Type B pancreatic cell (in vitro differentiated cells): ENCODE data around the gene RAB37. TPM values are rescaled to one million over a fixed set of nuclear protein-coding genes. Genes with fewer than 3 reads are reported as not detected.

ENCODE experiments used
- DNase-seq: peaks from one replicate; pipeline ENCODE4 v3.0.0; 2021; ENCODE audit warnings: mixed read lengths; ENCODE audit not compliant: unreplicated experiment; ENCODE audit errors: extremely low spot score
- H3K27ac Mint-ChIP-seq: 2 replicates; pipeline ENCODE4 v1.8.0; 2021; ENCODE audit warnings: mild to moderate bottlenecking, mixed read lengths
- H3K27me3 Mint-ChIP-seq: 2 replicates; pipeline ENCODE4 v1.8.0; 2021; ENCODE audit warnings: mixed read lengths
- H3K36me3 Mint-ChIP-seq: 2 replicates; pipeline ENCODE4 v1.8.0; 2021; ENCODE audit warnings: mixed read lengths
- H3K4me1 Mint-ChIP-seq: one replicate; pipeline ENCODE4 v1.8.0; 2021; ENCODE audit warnings: mixed read lengths; ENCODE audit not compliant: unreplicated experiment
- H3K4me3 Mint-ChIP-seq: 2 replicates; pipeline ENCODE4 v1.8.0; 2021; ENCODE audit warnings: mild to moderate bottlenecking, mixed read lengths
- H3K9me3 Mint-ChIP-seq: 2 replicates; pipeline ENCODE4 v1.8.0; 2021; ENCODE audit warnings: mixed read lengths
- CTCF ChIP-seq: fragments of 200-600 bp; sonication (generic); conservative IDR thresholded peaks from 2 replicates; pipeline ENCODE4 v1.5.0; 2021; ENCODE audit warnings: antibody characterized with exemption, mild to moderate bottlenecking
- total RNA-seq: library from RNA; stranded (reverse); gene quantifications from 2 replicates; pipeline ENCODE4 v1.2.1, GENCODE V29; 2021; ENCODE audit warnings: low replicate concordance

The RAB37 gene
- total RNA-seq, 1 donor from 2014 or later: 3.4 TPM

DNA sequence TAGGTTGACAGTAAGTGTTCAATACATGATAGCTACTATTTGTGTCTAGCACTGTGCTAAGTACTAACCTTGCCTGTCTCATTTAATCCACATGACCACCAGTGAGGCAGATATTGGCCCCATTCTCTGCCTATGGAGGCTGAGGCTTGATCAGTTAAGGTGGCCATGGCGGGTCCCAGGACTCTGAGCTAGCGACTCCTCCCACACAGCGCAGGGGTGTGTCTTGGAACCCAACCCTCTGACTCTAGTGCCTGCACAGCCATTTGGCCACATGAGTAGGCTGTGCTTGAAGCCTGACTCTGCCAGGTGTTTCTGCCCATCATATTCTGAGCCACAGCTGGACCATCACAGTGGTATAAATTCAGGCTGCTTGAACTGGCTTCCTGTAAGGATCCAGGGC, 17.8 kb downstream of the RAB37 start:
- H3K9me3 Mint-ChIP-seq: no peaks in the 10 kb centered on the region
- peaks cover 7% of the 10 kb centered on the region for H3K36me3 Mint-ChIP-seq
- TF ChIP-seq CTCF: no peak
- peak overlapping the region; percentile 78 for H3K27ac Mint-ChIP-seq
- peaks cover 12% of the 10 kb centered on the region for H3K27me3 Mint-ChIP-seq
- peaks cover 22% of the 10 kb centered on the region for H3K4me1 Mint-ChIP-seq
- no peak overlapping the region for H3K4me3 Mint-ChIP-seq
- no peak for DNase-seq

GRCh38 chr17:74755533-74755932, 18.5 kb downstream of the RAB37 start:
- Mint-ChIP-seq H3K4me1 (peaks cover 21% of the 10 kb centered on the region), H3K27me3 (peaks cover 6% of the 10 kb centered on the region), H3K4me3 (no peak overlapping the region), H3K9me3 (no peaks in the 10 kb centered on the region), H3K36me3 (peaks cover 7% of the 10 kb centered on the region), H3K27ac (peak overlapping the region; percentile 78)
- no peak for DNase-seq
- TF ChIP-seq CTCF: no peak

DNA sequence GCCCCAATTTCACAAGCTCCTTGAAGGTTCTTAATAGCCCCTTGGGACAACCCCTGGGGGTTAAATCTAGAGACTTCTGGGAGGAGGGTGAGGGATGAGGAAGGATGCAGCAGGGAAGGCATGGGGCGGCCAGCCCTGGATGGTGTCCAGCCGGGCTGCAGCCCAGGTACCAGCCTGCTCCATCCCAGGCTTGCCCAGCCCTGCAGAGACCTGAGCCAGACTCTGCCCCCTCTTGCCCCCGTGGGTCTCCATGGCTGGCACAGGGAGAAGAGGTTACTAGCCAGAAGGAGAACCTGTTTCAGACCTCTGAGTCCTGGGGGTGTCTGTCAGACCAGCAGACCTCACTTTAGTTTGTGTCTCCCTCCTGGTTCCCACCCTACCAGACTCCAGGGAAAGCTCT, 19.8 kb downstream of the RAB37 start:
- Mint-ChIP-seq H3K27ac (no peak overlapping the region), H3K36me3 (peaks cover 7% of the 10 kb centered on the region), H3K4me1 (peaks cover 18% of the 10 kb centered on the region), H3K4me3 (no peak overlapping the region), H3K27me3 (no peaks in the 10 kb centered on the region), H3K9me3 (no peaks in the 10 kb centered on the region)
- DNase-seq: no peak
- TF ChIP-seq CTCF: no peak

DNA sequence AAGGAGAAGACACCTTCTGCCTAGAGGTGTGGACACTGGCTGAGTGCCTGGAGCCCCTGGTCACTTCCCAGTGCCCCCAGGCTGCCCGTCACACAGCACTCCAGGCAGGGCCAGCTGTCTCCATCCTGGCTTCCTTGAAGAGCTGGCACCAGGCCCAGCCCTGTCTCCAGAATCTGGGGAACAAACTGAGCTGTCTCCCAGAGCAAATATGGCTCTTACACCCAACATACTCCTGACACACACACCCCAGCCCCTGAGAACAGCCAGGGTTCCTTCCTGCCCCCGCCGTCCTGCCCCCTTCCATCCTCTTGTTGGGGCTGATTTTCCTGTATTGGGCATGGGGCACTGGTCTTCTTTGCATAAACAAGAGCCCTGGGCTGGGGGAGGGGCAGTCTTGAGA, 20.4 kb downstream of the RAB37 start:
- H3K4me3 Mint-ChIP-seq: no peak overlapping the region
- no peaks in the 10 kb centered on the region for H3K9me3 Mint-ChIP-seq
- H3K27me3 Mint-ChIP-seq: no peaks in the 10 kb centered on the region
- no peak for DNase-seq
- H3K36me3 Mint-ChIP-seq: peaks cover 3% of the 10 kb centered on the region
- peak overlapping the region; percentile 90 for H3K27ac Mint-ChIP-seq
- H3K4me1 Mint-ChIP-seq: peaks cover 18% of the 10 kb centered on the region
- TF ChIP-seq CTCF: no peak

DNA sequence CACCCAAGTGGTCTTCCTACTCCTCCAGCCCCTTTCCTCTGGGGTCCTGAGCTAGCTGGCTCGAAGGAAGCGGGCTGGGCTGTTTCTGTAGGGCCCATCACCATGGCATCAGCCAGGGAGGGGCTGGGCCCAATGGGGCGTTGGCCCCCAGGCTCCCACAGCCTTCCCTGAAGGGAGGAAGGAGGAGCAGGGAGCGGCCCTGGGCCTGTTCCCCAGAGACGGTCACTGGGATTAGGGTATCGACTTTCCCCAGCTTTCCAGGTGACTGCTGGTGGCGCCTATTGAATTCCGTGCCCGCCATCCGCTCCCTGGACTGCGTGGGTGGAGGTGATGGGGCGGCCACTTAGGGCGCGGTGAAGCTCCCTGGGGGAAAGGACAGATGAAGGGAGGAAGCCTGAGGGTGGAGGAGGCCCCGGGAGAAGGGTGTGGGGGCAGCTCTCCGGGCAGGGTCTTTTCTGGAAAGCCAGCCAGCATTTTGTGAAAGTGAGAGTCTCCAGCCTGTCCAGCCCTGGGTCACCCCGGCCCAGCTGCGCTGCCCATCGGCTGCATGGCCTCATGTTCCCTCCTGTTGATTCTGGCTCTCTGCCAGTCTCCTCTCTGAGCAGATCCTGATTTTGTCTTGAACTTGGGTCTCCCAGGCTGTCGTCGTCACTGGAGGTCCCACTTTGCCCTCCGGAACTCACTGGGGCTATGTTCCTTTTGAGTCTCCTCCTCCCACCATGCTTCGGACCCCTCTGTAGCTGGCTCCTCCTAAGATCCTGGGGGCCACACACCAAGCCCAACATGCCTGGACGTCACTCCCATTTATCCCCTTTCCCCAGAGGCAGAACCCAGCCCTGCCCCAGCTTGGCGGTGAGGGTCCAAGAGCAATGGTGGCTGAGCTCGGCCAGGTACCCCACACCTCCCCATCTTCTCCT, 21.1 kb downstream of the RAB37 start:
- Mint-ChIP-seq H3K36me3 (no peaks in the 10 kb centered on the region), H3K4me1 (peaks cover 24% of the 10 kb centered on the region), H3K4me3 (peak overlapping the region; percentile 47), H3K27me3 (no peaks in the 10 kb centered on the region), H3K27ac (peak overlapping the region; percentile 90), H3K9me3 (no peaks in the 10 kb centered on the region)
- no peak for DNase-seq
- TF ChIP-seq CTCF: no peak
